Hematopoietic multipotent progenitor cell (in vitro differentiated cells): ENCODE data around the gene PNMA6E. TPM values are rescaled to one million over a fixed set of nuclear protein-coding genes. Genes with fewer than 3 reads are reported as not detected.
"Not testable (repeated sequence)": the region's sequence is repeated elsewhere in the genome, so short reads cannot be mapped to it uniquely, and the experiment has no call there.

Source experiments
- DNase-seq, 3 donors: peaks; one replicate each; pipeline ENCODE4 v3.0.0-alpha.2; 2011 to 2015; ENCODE audit warnings: low read depth in 2 of 3, low spot score in 2 of 3
- total RNA-seq: library from RNA; depleted of rRNA; stranded (reverse); fragments of >200 nt; gene quantifications from one replicate; pipeline ENCODE4 v1.2.3, GENCODE V29; 2012

PNMA6E gene
- total RNA-seq, 1 donor = not detected

- no peak for DNase-seq
Measured at GRCh38 chrX:153387987-153388721, 13.0 kb downstream of the PNMA6E start.

DNA sequence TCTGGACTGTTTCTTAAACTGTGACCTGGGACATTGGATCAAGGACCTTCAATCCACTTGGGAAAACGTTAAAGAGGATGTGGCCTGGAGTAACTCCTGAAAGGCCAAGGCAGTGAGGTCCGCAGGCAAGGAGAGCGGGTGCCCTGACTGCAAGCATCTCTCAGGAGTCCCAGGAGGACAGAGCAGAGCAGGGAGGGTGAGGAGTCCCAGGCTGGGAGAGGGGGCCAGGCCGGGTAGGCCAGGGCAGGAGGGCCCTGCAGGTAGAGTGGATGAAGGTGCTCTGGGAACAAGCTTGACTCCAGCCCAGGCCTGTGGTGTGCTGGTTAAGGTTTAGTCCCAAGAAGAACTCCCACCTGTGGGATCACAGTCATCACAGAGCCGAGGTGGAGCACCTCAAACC, 13.8 kb downstream of the PNMA6E start:
- DNase-seq = no peak

GRCh38 chrX:153386097-153386496, 15.1 kb downstream of the PNMA6E start:
- DNase-seq = no peak

- DNase-seq = not testable (repeated sequence)
Measured at GRCh38 chrX:153384973-153385372, 16.2 kb downstream of the PNMA6E start.

DNA sequence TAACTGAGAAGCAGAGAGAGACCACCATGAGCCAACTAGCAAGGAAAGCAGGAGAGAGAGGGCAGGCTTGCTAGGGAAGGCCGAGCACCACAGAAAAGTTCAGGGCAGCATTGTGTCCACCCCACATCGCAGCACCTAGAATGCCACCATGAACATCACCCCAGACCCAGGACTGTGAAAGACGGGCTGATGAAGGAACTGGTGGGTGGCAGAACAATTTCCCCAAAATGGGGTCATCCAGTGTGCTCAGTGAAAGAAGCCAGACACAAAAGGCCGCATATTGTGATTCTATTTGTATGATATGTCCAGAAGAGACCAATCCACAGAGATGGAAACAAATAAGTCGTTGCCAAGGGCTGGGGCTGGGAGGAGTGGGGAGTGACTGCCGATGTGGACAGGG, 16.8 kb downstream of the PNMA6E start:
- no peak for DNase-seq

GRCh38 chrX:153382563-153383482, 18.3 kb downstream of the PNMA6E start:
- no peak for DNase-seq

DNA sequence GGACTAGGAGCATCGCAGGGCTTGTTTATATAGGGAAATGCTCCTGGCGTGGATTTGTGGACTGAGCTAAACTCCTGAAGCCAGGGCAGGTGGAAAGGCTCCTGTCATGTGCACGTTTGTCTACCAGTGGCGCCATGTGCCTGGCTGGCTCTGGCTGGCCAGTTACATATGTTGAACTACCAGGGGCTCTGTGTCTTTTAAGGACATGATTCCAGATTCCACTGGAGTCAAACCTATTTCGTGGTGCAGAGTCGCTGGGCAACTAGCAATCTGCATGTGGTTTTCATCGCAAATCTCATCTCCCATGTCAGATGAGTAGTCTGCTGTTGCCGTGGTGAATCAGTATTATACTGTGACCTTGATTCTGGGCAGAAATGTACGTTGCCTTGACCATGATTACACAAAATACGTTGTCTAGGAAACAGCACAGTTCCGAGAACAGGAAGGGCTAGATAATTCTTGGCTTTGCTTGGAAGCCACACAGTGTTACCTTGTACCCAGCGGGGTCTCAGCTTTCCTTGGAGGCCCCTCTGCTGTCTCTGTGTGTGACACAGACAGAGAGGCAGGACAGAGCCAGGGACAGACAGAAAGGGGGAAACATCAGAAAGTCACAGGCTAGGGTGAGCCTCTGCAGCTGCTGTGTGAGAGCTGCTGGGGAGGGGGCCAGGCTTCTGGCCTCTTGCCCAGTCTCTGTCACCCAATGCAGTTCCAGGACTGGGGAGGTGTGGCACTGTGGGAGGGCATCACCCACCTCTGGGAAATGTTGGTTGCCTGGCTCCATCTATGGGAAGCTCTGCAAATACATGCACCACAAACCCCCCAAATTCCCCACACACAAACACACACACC, 19.2 kb downstream of the PNMA6E start:
- DNase-seq = peak in 2 of 3 donors; percentile 81 to 85

GRCh38 chrX:153380691-153381090, 20.5 kb downstream of the PNMA6E start:
- DNase-seq = no peak

GRCh38 chrX:153379971-153380581, 21.1 kb downstream of the PNMA6E start:
- peak in 1 of 3 donors; percentile 14 for DNase-seq

DNA sequence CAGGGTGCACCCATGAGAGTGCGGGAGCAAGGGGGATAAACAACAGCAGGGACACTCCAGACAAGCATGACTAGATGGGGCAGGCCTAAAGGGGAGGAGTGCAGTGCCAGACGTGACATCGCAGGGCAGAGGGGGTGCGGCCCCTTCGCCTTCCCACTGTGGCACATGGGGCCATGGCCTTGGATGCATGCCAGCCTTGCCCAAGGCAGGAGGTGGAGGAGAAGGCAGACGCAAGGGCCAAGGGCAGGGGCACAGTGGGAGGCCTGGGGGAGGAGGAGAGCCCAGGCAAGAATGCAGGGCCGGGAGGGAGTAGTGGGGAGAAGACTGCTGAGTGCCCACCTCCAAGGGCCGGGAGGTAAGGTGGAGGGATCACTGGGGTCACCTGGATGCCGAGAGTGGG, 21.6 kb downstream of the PNMA6E start:
- DNase-seq = no peak

DNA sequence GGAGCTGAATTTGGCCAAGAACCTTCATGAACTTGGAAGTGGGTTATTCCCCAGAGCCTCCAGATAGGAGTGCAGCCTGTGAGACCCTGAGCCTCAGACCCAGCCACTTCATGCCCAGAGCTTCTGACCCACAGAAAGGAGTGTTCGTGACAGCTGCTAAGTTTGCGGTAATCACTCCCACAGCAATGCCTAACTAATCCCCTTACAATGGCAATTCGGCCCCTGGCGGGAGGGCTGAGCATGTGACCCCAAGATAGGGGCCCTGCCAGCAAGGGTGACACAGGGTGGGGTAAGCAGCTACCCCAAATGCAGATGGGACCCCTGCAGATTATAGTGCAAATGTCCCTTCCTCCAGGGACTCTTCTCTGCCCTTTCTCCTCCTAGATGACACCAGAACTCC, 22.5 kb downstream of the PNMA6E start:
- no peak for DNase-seq

- no peak for DNase-seq
Measured at GRCh38 chrX:153377727-153378126, 23.4 kb downstream of the PNMA6E start.

DNA sequence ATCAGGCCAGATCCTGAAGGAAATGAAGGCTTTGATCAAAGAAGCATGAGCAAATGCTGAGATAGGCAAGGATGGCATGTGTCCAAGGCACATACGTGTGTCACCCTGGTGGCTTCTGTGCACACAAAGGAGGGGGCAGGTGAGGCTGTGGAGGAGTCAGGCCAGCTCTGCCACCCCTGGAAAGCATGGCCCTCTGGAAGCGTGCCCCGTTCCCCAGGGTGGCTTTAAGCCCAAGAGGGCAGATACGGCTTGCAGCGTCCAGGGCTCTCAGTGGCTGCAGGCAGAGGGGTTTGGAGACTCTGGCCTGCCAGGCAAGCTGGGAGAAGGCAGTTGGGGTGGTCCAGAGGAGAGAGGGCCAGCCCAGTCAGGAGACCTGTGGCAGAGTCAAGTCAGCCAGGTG, 25.6 kb downstream of the PNMA6E start:
- no peak for DNase-seq

DNA sequence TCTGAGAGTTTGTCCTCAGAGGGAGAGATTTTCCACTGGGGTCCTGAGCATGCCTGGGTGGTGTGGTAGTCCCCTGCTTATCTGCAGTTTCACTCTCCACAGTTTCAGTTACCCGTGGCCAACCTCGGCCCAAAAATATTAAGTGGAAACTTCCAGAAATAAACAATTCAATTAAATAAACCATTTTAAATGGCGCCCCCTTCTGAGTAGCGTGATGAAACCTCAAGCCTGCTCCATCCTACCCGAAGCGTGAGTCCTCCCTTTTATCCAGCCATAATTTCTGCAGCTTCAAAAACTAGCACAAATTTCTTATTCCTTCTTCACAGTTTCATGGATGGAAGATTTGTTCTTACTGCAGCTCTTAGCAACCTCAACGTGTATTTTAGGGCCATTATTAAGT, 26.7 kb downstream of the PNMA6E start:
- DNase-seq = no peak

DNA sequence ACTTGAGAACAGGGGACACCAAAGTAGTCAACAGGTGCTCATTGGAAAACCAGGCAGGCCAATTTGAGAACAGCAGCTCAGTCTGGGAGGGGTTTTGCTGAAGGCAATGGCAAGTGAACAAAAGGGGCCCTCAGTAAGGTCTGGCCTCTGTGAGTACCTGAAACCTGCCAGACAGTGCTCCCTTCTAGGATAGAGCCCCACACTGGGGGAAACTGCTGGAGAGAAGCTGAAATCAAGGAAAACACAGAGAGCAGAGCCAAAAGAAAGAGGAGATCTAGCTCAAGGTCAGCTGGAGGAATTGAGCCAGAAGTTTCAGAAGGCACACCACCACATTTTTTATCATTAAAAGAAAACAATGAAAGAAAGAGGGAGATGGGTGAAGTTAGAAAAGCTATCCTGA, 28.2 kb downstream of the PNMA6E start:
- no peak for DNase-seq

DNA sequence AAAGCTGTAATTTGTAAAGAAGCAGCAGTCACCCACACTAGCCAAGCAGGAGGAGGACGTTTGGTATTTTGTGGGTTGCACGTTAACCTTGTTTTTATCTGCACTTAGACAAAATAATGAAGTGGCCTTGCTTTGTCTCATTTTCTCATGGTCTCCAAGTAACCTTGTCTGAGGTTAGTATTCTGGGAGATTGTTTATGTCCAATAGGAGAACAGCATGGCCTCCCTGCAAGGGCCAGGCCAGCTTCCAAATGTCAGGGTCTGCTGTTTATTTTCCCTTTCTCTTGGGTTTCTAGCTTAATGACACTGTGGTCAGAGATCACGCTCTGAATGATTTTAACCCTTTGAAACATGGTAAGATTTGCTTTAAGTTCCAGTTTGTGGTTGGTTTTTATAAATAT, 29.9 kb downstream of the PNMA6E start:
- no peak for DNase-seq

DNA sequence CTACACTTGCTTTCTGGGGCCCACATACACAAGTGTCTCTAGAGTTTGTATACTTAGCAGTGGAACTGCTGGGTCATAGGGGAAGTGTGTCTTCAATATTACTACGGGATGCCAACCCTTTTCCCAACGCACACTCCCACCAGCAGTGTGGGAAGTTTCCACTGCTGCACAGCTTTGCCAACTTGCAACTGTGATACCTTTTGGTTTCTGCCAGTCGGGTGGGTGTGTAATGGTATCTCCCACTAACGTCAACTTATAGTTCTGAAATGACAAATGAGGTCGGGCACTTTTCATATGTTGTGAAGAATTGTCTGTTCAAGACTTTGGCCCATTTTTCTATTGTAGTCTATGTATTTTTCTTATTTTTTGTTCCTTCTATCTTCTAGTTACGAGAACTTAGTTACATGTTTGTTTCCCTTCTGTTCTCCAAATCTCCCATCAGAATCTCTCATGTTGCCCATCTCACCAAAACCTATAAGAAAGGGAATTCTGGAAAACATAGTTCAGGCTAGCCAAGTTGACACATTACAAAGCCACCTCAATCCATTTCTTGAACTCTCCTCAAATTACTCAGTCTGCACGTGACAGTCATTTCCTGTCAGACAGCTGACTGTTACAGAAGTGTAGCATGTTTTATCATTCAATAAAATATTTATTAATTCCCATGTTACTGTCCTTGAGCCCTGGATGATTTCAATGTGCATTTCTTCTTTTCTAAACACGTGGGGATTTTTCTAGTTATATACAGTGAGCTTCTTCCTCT, 30.7 kb downstream of the PNMA6E start:
- DNase-seq = no peak

- no peak for DNase-seq
Measured at GRCh38 chrX:153366878-153367538, 34.1 kb downstream of the PNMA6E start.

GRCh38 chrX:153366119-153366518, 35.0 kb downstream of the PNMA6E start:
- DNase-seq = no peak
